ENCODE results near the gene INSC.

The INSC gene

DNA sequence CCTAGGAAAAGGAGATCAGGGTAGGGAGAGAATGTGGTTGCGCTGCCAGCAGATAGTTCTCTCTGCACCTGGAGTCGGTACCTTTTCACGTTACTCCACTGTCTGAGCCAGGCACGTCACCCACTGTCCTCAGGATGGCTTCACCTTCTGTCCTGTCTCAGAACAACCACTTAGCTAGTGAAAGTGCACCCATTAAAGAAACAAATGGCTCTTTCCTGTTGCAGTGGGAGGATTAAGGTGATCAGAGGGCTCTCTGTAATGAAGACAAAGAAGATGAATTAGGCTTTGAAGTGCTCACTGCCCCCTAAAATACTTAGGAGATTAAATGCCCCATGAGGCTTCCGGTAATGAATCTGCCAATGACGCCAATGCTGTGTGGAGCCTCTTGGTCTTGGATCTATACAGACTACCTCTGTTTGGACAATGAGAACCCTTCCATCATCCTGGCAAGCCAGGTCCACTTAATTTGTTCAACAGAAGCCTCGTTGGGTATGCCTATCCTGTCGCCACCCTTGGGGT is 113.7 kb downstream of the INSC start:
- no peak for DNase-seq (ENCODE audit: low read depth)
- TF ChIP-seq, protein P1, sequence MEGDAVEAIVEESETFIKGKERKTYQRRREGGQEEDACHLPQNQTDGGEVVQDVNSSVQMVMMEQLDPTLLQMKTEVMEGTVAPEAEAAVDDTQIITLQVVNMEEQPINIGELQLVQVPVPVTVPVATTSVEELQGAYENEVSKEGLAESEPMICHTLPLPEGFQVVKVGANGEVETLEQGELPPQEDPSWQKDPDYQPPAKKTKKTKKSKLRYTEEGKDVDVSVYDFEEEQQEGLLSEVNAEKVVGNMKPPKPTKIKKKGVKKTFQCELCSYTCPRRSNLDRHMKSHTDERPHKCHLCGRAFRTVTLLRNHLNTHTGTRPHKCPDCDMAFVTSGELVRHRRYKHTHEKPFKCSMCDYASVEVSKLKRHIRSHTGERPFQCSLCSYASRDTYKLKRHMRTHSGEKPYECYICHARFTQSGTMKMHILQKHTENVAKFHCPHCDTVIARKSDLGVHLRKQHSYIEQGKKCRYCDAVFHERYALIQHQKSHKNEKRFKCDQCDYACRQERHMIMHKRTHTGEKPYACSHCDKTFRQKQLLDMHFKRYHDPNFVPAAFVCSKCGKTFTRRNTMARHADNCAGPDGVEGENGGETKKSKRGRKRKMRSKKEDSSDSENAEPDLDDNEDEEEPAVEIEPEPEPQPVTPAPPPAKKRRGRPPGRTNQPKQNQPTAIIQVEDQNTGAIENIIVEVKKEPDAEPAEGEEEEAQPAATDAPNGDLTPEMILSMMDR (IDR thresholded peaks at IDR 0.05; ENCODE audit: low read length, missing control alignments) = no peak
- no peak overlapping the region for H3K4me3 ChIP-seq (replicated peaks; ENCODE audit: low read depth, low read length)

DNA sequence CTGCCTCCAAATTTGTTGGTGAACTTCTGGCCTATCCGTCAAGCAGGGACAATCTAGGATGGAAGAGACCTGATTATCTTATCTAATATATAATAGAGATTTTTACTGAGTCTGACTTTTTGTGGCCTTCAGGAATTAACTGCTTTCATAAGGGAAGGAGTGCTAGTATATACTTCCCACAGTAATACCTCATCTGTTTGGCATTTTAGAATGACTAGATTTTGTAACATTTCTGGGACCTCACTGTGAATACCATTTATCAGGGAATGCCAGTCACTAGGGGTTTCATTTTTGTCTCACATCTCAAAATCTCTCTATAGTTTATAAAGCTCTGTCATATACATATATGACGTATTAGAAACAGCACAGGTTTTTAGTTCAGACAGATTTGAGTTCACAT is 114.3 kb downstream of the INSC start:
- no peak overlapping the region for H3K4me3 ChIP-seq (replicated peaks; ENCODE audit: low read depth, low read length)
- no peak for DNase-seq (ENCODE audit: low read depth)
- TF ChIP-seq, protein P1 (IDR thresholded peaks at IDR 0.05; ENCODE audit: low read length, missing control alignments) = no peak

DNA sequence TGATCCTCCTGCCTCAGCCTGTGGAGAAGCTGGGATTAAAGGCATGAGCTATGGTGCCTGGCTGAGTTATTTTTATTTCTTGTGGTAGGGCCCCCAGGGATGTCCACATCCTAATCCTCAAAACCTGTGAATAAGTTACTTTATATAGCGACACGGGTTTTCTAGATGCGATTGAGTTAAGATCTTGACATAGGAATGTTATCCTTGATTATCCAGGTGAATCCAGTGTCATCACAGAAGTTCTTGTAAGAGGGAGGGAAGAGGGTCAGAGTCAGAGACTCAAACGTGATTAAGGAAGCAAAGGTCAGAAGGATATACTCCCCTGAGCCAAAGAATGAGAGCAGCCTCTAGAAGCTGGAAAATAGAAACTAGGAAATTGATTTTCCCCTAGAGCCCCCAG is 117.8 kb downstream of the INSC start:
- no peak for DNase-seq (ENCODE audit: low read depth)
- TF ChIP-seq, protein P1 (IDR thresholded peaks at IDR 0.05; ENCODE audit: low read length, missing control alignments) = no peak
- no peak overlapping the region for H3K4me3 ChIP-seq (replicated peaks; ENCODE audit: low read depth, low read length)

DNA sequence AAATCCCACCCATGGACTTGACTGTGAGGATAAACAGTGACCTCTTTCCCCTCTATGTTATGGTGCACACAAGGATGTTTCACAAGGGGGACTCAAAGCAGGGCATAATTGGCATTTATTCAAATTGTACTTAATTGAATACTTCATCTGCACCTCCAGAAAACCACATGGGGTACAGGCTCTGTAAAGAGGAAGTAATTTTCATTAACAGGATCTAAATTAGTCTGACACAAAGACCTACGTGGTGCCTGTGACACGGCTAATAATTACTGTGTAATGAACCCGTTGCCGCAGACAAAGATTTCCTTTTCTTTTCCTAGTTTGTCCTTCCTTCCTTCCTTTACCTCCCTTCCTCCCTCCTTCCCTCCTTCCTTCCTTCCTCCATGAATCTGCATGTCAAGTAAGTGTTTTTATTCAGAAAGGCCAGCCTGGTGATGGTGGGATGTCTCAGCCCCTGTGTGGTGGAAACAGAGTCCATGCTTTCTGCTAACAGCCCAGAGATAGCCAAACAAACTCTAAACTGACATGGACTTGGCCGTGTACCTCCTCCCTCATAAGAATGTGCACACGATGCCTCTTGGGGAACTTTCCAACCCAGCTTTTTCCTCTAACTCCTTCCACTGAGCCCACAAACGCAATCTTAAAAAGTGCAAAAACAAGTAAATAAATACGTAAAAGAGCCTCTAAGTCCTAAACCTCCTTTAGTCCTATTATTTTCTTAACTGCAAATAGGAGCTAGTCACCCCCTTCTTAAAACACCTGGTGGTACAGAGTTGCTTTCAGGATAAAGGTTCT is 118.8 kb downstream of the INSC start:
- DNase-seq (ENCODE audit: low read depth) = no peak
- TF ChIP-seq, protein P1 (IDR thresholded peaks at IDR 0.05; ENCODE audit: low read length, missing control alignments) = no peak

DNA sequence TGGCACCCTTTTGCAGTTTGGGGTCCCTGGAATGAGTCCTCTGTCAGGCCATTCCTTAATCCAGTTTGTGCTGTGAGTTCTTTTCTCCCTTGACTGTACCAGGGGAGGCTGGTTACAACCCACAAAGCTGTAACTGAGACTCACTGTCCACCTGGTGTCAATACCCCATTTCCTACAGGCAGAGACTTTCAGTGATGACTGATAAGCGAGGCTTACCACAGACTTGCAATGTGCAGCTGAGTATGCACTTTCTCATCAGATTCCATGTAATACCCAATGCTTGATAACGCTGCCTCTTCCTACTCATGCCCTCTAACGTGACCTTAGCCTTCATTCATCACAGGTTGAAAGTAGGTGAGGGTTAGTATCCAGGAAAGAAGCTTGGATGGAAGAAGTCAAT is 120.1 kb downstream of the INSC start:
- TF ChIP-seq, protein P1 (IDR thresholded peaks at IDR 0.05; ENCODE audit: low read length, missing control alignments) = no peak
- H3K4me3 ChIP-seq (replicated peaks; ENCODE audit: low read depth, low read length) = no peak overlapping the region
- DNase-seq (ENCODE audit: low read depth) = no peak

More for the DNA sequence above, 118.8 kb downstream of the INSC start:
- H3K4me3 ChIP-seq (replicated peaks; ENCODE audit: low read depth, low read length) = no peak overlapping the region

DNA sequence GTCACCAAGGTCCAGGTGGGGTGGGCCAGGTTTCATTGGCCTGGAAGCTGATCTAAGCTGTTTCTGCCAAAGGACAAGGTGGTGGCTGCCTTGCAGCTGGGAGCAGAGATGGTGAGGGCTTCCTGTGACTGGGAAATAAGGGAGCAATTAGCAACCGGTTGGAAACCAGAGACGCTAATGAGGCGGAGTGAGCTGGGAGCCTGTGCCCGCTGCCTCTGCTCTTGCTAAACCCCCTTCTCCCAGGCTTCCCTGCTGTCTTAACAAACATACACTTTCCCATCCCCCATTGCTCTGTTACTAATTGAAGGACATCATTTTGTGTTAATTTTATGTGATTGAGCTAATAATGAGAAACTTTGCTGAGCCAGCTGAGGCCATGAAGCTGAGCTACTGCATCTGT is 121.8 kb downstream of the INSC start:
- no peak overlapping the region for H3K4me3 ChIP-seq (replicated peaks; ENCODE audit: low read depth, low read length)
- no peak for DNase-seq (ENCODE audit: low read depth)
- TF ChIP-seq, protein P1 (IDR thresholded peaks at IDR 0.05; ENCODE audit: low read length, missing control alignments) = no peak

DNA sequence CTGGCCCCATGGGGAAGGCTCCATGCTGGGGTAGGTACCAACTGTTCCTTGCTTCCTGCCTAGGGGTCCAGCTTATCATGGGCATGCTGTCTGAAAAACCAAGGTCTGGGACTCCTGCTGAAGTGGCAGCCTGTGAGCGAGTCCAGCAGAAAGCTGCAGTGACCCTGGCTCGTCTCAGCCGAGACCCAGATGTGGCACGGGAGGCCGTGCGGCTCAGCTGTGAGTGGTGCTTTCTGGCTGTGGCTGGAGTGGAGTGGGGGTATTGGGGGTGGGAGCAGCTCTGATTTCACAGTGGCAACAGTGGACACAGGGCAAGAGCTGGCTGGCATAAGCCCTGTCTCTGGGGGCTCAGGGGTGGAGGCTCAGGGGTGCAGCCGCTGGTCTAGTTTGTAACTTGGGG is 124.1 kb downstream of the INSC start:
- H3K4me3 ChIP-seq (replicated peaks; ENCODE audit: low read depth, low read length) = no peak overlapping the region
- TF ChIP-seq, protein P1 (IDR thresholded peaks at IDR 0.05; ENCODE audit: low read length, missing control alignments) = no peak

More for the DNA sequence above, 124.1 kb downstream of the INSC start:
- no peak for DNase-seq (ENCODE audit: low read depth)
